HEK293T (cell line): ENCODE results near the gene RNASEL.

Experiments used
- CTCF ChIA-PET: fragments of 350-600 bp; formaldehyde crosslinking; extraction: SDS; loops from one replicate; lab custom pipeline; 2021; ENCODE audit warnings: antibody characterized with exemption, inconsistent platforms; lab: Yijun Ruan, JAX
- POLR2A ChIA-PET: fragments of 350-600 bp; formaldehyde crosslinking; extraction: SDS; loops from one replicate; lab custom pipeline; 2020; ENCODE audit warnings: antibody characterized with exemption, inconsistent platforms; lab: Yijun Ruan, JAX
- DNase-seq: peaks from one replicate; pipeline ENCODE4 v3.0.0; 2012; ENCODE audit warnings: mixed read lengths; ENCODE audit errors: extremely low spot score
- ARNT ChIP-seq: fragments of 450-650 bp; IDR thresholded peaks from 2 replicates; pipeline ENCODE4 v1.6.1; 2017; ENCODE audit warnings: mild to moderate bottlenecking
- BHLHE40 ChIP-seq: fragments of 450-650 bp; IDR thresholded peaks from 2 replicates; pipeline ENCODE4 v1.6.1; 2016; ENCODE audit warnings: mild to moderate bottlenecking, moderate library complexity, borderline replicate concordance
- CTBP1 ChIP-seq: fragments of 450-650 bp; IDR thresholded peaks from 2 replicates; pipeline ENCODE4 v1.6.1; 2016; ENCODE audit warnings: borderline replicate concordance
- ELF4 ChIP-seq: fragments of 450-650 bp; IDR thresholded peaks from 2 replicates; pipeline ENCODE4 v1.6.1; 2017; ENCODE audit warnings: antibody characterized with exemption
- FOXA1 ChIP-seq: fragments of 450-650 bp; IDR thresholded peaks from 2 replicates; pipeline ENCODE4 v1.6.1; 2016; ENCODE audit warnings: mild to moderate bottlenecking
- FOXK2 ChIP-seq: fragments of 450-650 bp; IDR thresholded peaks from 2 replicates; pipeline ENCODE4 v1.6.1; 2016; ENCODE audit warnings: mild to moderate bottlenecking
- FOXM1 ChIP-seq: fragments of 450-650 bp; IDR thresholded peaks from 2 replicates; pipeline ENCODE4 v1.6.1; 2017; ENCODE audit warnings: mild to moderate bottlenecking, borderline replicate concordance
- HDGF ChIP-seq: fragments of 450-650 bp; IDR thresholded peaks from 2 replicates; pipeline ENCODE4 v1.6.1; 2017; ENCODE audit warnings: antibody characterized with exemption, borderline replicate concordance
- L3MBTL2 ChIP-seq: fragments of 450-650 bp; conservative IDR thresholded peaks from 2 replicates; pipeline ENCODE4 v1.6.1; 2016; ENCODE audit warnings: mild to moderate bottlenecking
- LEF1 ChIP-seq: fragments of 450-650 bp; IDR thresholded peaks from 2 replicates; pipeline ENCODE4 v1.6.1; 2017; ENCODE audit warnings: mild to moderate bottlenecking, borderline replicate concordance
- NFRKB ChIP-seq: fragments of 450-650 bp; IDR thresholded peaks from 2 replicates; pipeline ENCODE4 v1.6.1; 2016; ENCODE audit warnings: mild to moderate bottlenecking, moderate library complexity
- SP1 ChIP-seq: fragments of 450-650 bp; IDR thresholded peaks from 2 replicates; pipeline ENCODE4 v1.6.1; 2017
- SUZ12 ChIP-seq: fragments of 450-650 bp; IDR thresholded peaks from 2 replicates; pipeline ENCODE4 v1.6.1; 2016; ENCODE audit warnings: mild to moderate bottlenecking
- TARDBP ChIP-seq: fragments of 450-650 bp; IDR thresholded peaks from 2 replicates; pipeline ENCODE4 v1.6.1; 2016
- ZNF384 ChIP-seq: fragments of 450-650 bp; IDR thresholded peaks from 2 replicates; pipeline ENCODE4 v1.6.1; 2016
- TF ChIP-seq, protein P1 (sequence below): fragments of 450-650 bp; IDR thresholded peaks from 2 replicates; pipeline ENCODE4 v1.6.1; 2016

Gene RNASEL

GRCh38 chr1:182620924-182621585, 32.0 kb upstream of the RNASEL start:
- TF ChIP-seq BHLHE40 (no peak), NFRKB (no peak), ZNF384 (peak; percentile 51; the same call in 1 of the 2 replicates), ARNT (no peak), CTBP1 (no peak), LEF1 (no peak)

DNA sequence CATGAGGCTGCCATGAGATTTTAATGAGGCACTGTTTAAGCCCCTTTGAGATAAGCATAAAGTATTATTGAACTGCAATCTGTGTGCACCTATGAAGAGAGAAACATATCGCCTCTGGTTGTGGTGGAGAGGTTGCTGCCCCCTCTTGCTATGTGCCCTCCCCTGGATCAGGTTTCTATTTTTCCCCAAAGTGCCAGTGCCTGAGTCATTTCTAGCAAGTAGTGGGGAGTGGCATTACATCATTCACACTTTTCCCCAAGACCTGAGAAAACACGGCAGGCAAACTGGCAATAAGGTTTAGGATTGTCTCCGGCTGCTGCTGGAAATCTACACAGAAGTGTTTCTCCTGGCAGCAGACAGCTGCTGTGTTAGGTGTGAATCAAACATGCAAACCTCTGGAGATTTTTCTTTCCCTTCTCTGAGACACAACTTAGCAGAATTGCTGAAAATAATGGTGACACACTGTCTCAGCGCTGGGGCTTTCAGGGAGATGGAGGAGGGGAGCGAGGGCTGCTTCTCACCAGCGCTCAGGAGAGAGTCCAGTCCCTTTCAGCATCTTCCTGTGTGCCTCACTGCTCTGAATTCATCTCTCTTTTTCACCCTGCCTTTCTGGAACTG, 28.8 kb upstream of the RNASEL start:
- ChIA-PET CTCF (no interaction called here), POLR2A (interaction anchor here (4.1 to 4.9 kb wide), 2 partner anchors 11 to 13 kb away, joined by 21 to 64 read pairs; partner anchors contain the start of gene RGS16)
- DNase-seq = no peak
- TF ChIP-seq FOXA1 (no peak), FOXK2 (no peak), LEF1 (no peak)

More at GRCh38 chr1:182620924-182621585, 32.0 kb upstream of the RNASEL start:
- DNase-seq = no peak
- ChIA-PET CTCF (interaction anchor here (1.1 kb wide), 1 partner anchor 11 kb away, joined by 3 read pairs; no protein-coding TSS in a partner anchor), POLR2A (no interaction called here)

DNA sequence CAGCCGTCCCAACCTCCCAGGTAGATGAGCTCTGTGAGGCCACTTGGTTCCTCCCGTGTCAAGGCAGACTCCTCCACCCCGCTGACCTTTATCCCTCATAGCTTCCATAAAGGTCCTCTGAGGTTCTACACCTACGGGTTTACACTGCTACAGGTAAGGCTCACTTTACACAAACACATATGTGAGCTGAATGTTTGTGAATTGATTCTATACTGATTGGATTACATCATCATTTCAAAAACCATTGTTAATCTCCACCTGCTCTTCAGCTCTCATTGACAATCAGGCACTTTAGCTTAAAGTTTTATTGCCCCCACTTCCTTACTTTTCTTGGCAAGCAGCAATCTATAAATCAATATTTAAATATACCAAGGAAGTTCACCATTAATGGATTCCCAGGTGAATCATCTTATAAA, 28.0 kb upstream of the RNASEL start:
- no peak for DNase-seq
- ChIA-PET CTCF (interaction anchor here (0.8 to 1.4 kb wide), 3 partner anchors 9 to 166 kb away, joined by 3 to 5 read pairs (median 3); no protein-coding TSS in a partner anchor), POLR2A (interaction anchor here (1.3 to 4.9 kb wide), 4 partner anchors 12 to 146 kb away, joined by 5 to 64 read pairs (median 13); partner anchors contain the start of gene RGS16)
- TF ChIP-seq, protein P1, sequence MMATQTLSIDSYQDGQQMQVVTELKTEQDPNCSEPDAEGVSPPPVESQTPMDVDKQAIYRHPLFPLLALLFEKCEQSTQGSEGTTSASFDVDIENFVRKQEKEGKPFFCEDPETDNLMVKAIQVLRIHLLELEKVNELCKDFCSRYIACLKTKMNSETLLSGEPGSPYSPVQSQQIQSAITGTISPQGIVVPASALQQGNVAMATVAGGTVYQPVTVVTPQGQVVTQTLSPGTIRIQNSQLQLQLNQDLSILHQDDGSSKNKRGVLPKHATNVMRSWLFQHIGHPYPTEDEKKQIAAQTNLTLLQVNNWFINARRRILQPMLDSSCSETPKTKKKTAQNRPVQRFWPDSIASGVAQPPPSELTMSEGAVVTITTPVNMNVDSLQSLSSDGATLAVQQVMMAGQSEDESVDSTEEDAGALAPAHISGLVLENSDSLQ = no peak
- TF ChIP-seq ELF4 = no peak
- TF ChIP-seq FOXK2 = no peak
- no peak for TF ChIP-seq SUZ12
- TF ChIP-seq TARDBP = no peak
- TF ChIP-seq CTBP1 = no peak
- TF ChIP-seq FOXA1 = no peak
- no peak for TF ChIP-seq HDGF
- no peak for TF ChIP-seq NFRKB
- TF ChIP-seq FOXM1 = no peak
- no peak for TF ChIP-seq L3MBTL2
- no peak for TF ChIP-seq ARNT
- no peak for TF ChIP-seq ZNF384

DNA sequence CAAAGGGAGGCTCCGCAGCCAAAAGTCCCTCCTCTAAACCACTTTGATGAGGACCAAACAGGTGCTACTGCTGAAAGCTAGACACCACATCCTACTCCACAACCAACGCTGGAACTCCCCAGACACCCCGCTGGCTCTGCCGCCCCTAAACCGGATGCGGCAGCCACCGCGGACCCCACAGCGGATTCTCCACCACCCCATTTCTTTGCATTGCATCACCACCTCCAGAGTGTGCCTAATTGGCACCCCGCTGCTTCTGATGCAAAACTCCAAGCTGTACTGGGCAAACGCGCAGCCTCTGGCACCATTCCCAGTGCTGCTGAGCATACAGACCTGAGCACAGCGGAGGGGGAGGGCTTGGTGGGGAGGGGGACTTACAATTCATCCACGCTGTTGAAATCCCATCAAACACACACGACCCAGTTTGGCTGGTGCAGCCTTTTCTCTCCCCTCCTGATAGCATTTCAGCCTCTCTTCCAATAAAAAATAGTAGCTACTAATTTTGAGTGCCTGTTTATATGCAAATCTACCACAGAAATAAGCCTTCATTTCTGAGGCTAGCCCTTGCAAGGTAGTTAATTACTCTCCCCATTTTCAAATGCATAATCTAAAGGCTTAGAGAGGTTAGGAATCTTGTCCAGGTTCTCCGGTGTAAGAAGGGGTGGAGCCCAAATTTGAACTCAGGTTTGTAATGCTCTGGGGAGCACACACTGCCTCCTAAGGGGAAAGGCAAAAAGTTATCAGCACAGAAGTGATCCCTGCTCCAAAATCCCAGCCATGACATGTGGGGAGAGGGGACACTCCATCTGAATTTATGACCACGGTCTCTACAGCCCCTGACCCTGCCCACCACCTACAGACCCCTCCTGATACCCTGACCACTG, 27.3 kb upstream of the RNASEL start:
- ChIA-PET CTCF (interaction anchor here (0.7 to 1.4 kb wide), 6 partner anchors 10 to 384 kb away, joined by 3 to 5 read pairs (median 3); no protein-coding TSS in a partner anchor), POLR2A (interaction anchor here (0.6 to 4.9 kb wide), 12 partner anchors 8 to 173 kb away, joined by 3 to 64 read pairs (median 4); partner anchors contain the start of gene RGS16)
- TF ChIP-seq ZNF384 = no peak
- TF ChIP-seq BHLHE40 = no peak
- TF ChIP-seq LEF1 = no peak
- no peak for TF ChIP-seq HDGF
- no peak for TF ChIP-seq ARNT
- TF ChIP-seq FOXA1 = no peak
- no peak for TF ChIP-seq L3MBTL2
- no peak for TF ChIP-seq SUZ12
- TF ChIP-seq FOXM1 = no peak
- TF ChIP-seq, protein P1 = no peak
- TF ChIP-seq ELF4 = no peak
- no peak for TF ChIP-seq SP1
- no peak for TF ChIP-seq NFRKB
- TF ChIP-seq FOXK2 = no peak
- no peak for TF ChIP-seq TARDBP
- no peak for TF ChIP-seq CTBP1
- peak; percentile 59 for DNase-seq

DNA sequence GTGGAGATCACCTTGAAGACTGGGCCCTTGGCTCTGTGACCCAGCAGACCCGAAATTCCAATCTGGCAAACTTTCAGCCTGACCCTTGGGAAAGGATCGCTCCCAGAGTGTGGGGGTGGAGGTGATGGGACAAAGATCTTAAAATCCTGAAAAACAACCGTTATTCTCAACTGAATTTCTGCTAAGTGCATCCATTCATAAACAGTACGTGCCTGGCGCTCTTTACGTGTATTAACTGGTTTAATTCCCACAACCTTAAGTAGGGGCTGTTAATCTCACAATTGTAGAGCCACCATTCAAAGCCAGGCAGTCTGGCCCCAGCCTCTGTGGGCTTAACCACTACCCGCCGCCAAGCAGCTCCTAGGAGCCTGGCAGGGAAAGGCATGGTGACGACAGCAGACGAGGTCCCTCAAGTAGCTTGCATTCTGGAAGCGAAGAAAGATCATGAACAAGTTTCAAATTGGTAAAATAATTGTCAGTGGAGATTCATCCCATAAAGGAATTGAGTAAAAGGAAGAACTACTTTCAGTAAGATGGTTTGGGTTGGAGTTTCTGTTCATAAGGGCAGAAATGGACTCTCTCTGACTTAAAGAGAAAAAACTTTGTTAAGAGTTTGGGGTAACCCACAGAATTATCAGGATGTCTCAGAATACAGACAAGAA, 26.5 kb upstream of the RNASEL start:
- CTCF ChIA-PET = interaction anchor here (0.7 to 1.4 kb wide), 4 partner anchors 16 to 384 kb away, joined by 3 read pairs; no protein-coding TSS in a partner anchor
- no peak for TF ChIP-seq ZNF384
- TF ChIP-seq L3MBTL2 = no peak
- TF ChIP-seq ARNT = no peak
- TF ChIP-seq TARDBP = no peak
- no peak for TF ChIP-seq FOXM1
- no peak for TF ChIP-seq FOXA1
- TF ChIP-seq HDGF = no peak
- TF ChIP-seq SUZ12 = no peak
- no peak for TF ChIP-seq BHLHE40
- no peak for TF ChIP-seq SP1
- no peak for TF ChIP-seq NFRKB
- no peak for TF ChIP-seq CTBP1
- no peak for TF ChIP-seq ELF4
- TF ChIP-seq, protein P1 = no peak
- no peak for TF ChIP-seq FOXK2
- TF ChIP-seq LEF1 = no peak
- POLR2A ChIA-PET = interaction anchor here (0.6 to 4.9 kb wide), 17 partner anchors 9 to 172 kb away, joined by 3 to 64 read pairs (median 4); partner anchors contain the start of gene RGS16
- no peak for DNase-seq
